KMS-11 (cell line): ENCODE data around the gene CXCL14.
A peak's percentile ranks its signal among the peaks of the same experiment; 100 is the strongest.

Source experiments
- H2AFZ ChIP-seq: fragments of 200-600 bp; sonication (generic); 2 replicates; pipeline ENCODE4 v1.6.1; 2016; ENCODE audit warnings: antibody characterized with exemption, mixed run types, low read depth
- H3K27ac ChIP-seq: fragments of 200-600 bp; sonication (generic); 2 replicates; pipeline ENCODE4 v1.6.1; 2016; ENCODE audit warnings: mild to moderate bottlenecking, mixed run types
- H3K27me3 ChIP-seq: fragments of 200-600 bp; sonication (generic); 2 replicates; pipeline ENCODE4 v1.6.1; 2017; ENCODE audit warnings: mild to moderate bottlenecking, low read depth, mixed run types, moderate library complexity; ENCODE audit not compliant: insufficient read depth
- H3K36me3 ChIP-seq: fragments of 200-600 bp; sonication (generic); 2 replicates; pipeline ENCODE4 v1.6.1; 2017; ENCODE audit warnings: mild to moderate bottlenecking, mixed run types; ENCODE audit not compliant: insufficient read depth
- H3K4me1 ChIP-seq: fragments of 200-600 bp; sonication (generic); 2 replicates; pipeline ENCODE4 v1.6.1; 2016; ENCODE audit warnings: mild to moderate bottlenecking, low read depth, mixed run types; ENCODE audit not compliant: poor library complexity, severe bottlenecking
- H3K4me2 ChIP-seq: fragments of 200-600 bp; sonication (generic); 2 replicates; pipeline ENCODE4 v1.7.0; 2016; ENCODE audit warnings: mild to moderate bottlenecking, mixed run types
- H3K4me3 ChIP-seq: fragments of 200-600 bp; sonication (generic); IDR thresholded peaks from 2 replicates; pipeline ENCODE4 v1.6.1; 2017; ENCODE audit warnings: low read depth, low read length, mixed read lengths; ENCODE audit not compliant: insufficient read depth
- H3K79me2 ChIP-seq: fragments of 200-600 bp; sonication (generic); 2 replicates; pipeline ENCODE4 v1.6.1; 2016; ENCODE audit warnings: low read depth, mixed run types; ENCODE audit not compliant: insufficient read depth
- H3K9ac ChIP-seq: fragments of 200-600 bp; sonication (generic); 2 replicates; pipeline ENCODE4 v1.6.1; 2016; ENCODE audit warnings: mild to moderate bottlenecking, mixed run types
- H4K20me1 ChIP-seq: fragments of 200-600 bp; sonication (generic); 2 replicates; pipeline ENCODE4 v1.6.1; 2016; ENCODE audit warnings: mild to moderate bottlenecking, mixed run types; ENCODE audit not compliant: insufficient read depth
- TF ChIP-seq, protein P1 (sequence below): fragments of 200-600 bp; sonication (generic); conservative IDR thresholded peaks from 2 replicates; pipeline ENCODE4 v1.6.1; 2017; ENCODE audit warnings: low read depth, mild to moderate bottlenecking, antibody characterized with exemption, low read length, moderate library complexity, mixed read lengths

Gene CXCL14

DNA sequence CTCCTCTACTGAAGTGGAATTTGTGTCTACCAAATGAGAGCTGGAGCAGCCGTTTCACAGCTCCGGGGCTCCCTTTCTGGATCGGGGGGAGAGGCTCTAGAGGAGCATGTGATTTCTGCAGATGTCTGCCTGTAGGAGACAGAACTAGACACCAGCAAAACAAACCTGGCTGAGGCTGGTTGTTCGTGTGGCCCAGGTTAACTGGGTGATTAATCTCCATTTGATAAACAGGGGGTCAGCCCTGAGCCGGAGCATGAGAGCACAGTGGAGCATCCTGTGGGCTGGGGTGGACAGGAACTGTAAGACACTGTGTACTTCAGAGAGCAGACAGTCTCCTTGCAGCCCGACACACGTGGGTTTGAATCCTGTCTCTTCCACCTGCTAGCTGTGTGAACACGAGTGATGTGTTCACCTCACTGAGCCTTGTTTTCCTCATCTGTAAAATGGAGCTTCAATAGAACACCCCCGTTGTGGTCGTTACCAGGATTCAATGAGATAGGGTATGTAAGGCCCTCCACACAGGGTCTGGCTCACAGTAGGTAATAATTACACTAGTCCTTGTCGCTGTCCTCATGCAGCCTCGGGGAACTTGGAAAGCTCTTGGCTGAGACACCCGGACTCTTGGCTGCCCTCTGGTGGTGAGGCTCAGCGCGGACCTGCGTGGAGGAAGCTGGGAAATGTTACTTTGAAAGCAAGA, 12.9 kb downstream of the CXCL14 start:
- Histone ChIP-seq H3K4me3 (no peak overlapping the region), H4K20me1 (no peaks in the 10 kb centered on the region), H3K27ac (no peak overlapping the region), H3K4me1 (peaks cover 6% of the 10 kb centered on the region), H3K9ac (no peak overlapping the region), H3K36me3 (no peaks in the 10 kb centered on the region), H3K79me2 (no peaks in the 10 kb centered on the region), H2AFZ (peak overlapping the region; percentile 82), H3K4me2 (no peak overlapping the region; the same call in 1 of the 2 replicates), H3K27me3 (no peaks in the 10 kb centered on the region)
- TF ChIP-seq, protein P1, sequence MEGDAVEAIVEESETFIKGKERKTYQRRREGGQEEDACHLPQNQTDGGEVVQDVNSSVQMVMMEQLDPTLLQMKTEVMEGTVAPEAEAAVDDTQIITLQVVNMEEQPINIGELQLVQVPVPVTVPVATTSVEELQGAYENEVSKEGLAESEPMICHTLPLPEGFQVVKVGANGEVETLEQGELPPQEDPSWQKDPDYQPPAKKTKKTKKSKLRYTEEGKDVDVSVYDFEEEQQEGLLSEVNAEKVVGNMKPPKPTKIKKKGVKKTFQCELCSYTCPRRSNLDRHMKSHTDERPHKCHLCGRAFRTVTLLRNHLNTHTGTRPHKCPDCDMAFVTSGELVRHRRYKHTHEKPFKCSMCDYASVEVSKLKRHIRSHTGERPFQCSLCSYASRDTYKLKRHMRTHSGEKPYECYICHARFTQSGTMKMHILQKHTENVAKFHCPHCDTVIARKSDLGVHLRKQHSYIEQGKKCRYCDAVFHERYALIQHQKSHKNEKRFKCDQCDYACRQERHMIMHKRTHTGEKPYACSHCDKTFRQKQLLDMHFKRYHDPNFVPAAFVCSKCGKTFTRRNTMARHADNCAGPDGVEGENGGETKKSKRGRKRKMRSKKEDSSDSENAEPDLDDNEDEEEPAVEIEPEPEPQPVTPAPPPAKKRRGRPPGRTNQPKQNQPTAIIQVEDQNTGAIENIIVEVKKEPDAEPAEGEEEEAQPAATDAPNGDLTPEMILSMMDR, result peak; percentile 91

DNA sequence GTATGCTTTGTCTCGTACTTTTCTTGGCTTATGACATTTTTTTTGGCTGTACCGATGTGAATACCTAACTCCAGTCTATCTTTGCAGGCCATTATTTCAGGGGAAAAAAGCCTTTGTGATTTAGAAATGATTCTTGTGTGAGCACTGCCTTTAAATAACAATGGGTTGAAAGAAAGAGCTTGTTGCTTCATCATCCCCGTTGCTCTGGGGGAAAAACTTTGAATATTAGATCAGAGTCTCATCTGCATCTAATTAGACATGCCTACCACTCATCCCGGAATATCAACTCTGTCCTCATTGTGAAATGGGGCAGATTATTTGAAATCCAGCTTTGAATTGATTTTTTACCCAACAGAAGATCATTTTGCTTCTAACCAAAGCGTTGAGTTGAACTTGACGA, 13.5 kb downstream of the CXCL14 start:
- Histone ChIP-seq H3K36me3 (no peaks in the 10 kb centered on the region), H3K27me3 (no peaks in the 10 kb centered on the region), H3K79me2 (no peaks in the 10 kb centered on the region), H3K27ac (no peak overlapping the region), H3K9ac (no peak overlapping the region), H2AFZ (no peak overlapping the region), H3K4me2 (no peak overlapping the region), H4K20me1 (no peaks in the 10 kb centered on the region), H3K4me1 (peaks cover 11% of the 10 kb centered on the region), H3K4me3 (no peak overlapping the region)
- TF ChIP-seq, protein P1, result no peak

DNA sequence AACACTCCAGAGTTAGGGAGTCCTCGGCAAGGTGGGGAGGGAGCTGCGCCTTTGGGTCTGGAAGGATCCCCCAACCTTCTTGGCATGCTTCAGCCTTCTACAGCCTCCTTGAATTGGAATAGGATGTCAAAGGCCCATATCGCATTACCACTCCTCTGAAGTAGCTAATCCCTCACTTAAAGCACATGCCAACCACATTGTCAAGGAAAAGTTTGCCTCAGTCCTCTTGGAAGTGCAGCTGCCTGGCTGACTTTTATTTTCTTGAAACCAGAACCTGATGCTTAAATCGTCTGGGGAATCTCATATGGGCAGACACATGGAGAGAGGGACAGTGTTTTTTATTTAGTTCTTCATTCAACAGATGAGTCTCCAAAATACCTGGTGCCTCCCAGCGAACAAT, 14.5 kb downstream of the CXCL14 start:
- Histone ChIP-seq H3K4me1 (peaks cover 11% of the 10 kb centered on the region), H3K4me3 (no peak overlapping the region), H3K27me3 (no peaks in the 10 kb centered on the region), H3K9ac (no peak overlapping the region), H3K4me2 (no peak overlapping the region), H3K36me3 (no peaks in the 10 kb centered on the region), H3K79me2 (no peaks in the 10 kb centered on the region), H2AFZ (no peak overlapping the region), H3K27ac (no peak overlapping the region), H4K20me1 (no peaks in the 10 kb centered on the region)
- TF ChIP-seq, protein P1, result no peak

DNA sequence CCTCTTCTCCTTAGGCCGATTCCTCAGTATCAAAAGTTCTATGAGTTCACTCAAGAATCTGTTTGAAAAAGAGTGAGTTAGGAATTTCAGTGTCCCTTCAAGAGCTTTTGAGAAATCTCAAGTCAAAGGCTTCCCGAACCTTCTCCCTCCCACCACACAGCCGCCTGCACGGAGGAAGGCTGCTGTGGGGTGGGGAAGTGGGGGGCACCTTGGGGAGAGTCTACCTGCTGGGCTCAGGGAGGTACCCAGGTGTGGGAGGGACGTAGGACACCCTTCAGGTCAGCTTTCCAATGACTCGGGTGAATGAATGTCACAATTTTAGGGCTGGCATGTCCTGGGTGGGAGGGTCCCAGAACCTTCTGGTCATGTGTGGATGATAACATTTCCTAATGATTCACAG, 17.5 kb downstream of the CXCL14 start:
- peak overlapping the region; percentile 88 for H2AFZ ChIP-seq

More for the DNA sequence above, 17.5 kb downstream of the CXCL14 start:
- no peak overlapping the region for H3K27ac ChIP-seq
- no peak overlapping the region for H3K9ac ChIP-seq
- TF ChIP-seq, protein P1, result no peak
- H3K27me3 ChIP-seq, result no peaks in the 10 kb centered on the region
- H3K4me2 ChIP-seq, result peak overlapping the region; percentile 25; the same call in 1 of the 2 replicates
- no peaks in the 10 kb centered on the region for H3K36me3 ChIP-seq
- no peaks in the 10 kb centered on the region for H3K79me2 ChIP-seq
- H3K4me1 ChIP-seq, result peaks cover 19% of the 10 kb centered on the region
- H3K4me3 ChIP-seq, result no peak overlapping the region
- H4K20me1 ChIP-seq, result no peaks in the 10 kb centered on the region
